Measurements from ENCODE around the gene CNIH3. TPM values are rescaled to one million over a fixed set of nuclear protein-coding genes. Genes with fewer than 3 reads are reported as not detected.

The CNIH3 gene
- total RNA-seq, 1 donor from 2014 or later = not detected

GRCh38 chr1:224779536-224779935 is 163.4 kb downstream of the CNIH3 start:
- intact Hi-C loops (cut with DNase I) = no loop called here
- Histone ChIP-seq H3K27me3 (no peaks in the 10 kb centered on the region), H3K4me1 (no peaks in the 10 kb centered on the region), H3K4me3 (no peak overlapping the region), H3K27ac (no peak overlapping the region), H3K36me3 (no peaks in the 10 kb centered on the region), H3K9me3 (no peaks in the 10 kb centered on the region)
- DNase-seq (ENCODE audit: low spot score in 2 of 2) = no peak
- TF ChIP-seq CTCF (IDR thresholded peaks at IDR 0.05) = no peak

- Histone ChIP-seq H3K27ac (no peak overlapping the region), H3K36me3 (no peaks in the 10 kb centered on the region), H3K27me3 (no peaks in the 10 kb centered on the region), H3K4me3 (no peak overlapping the region), H3K4me1 (no peaks in the 10 kb centered on the region), H3K9me3 (no peaks in the 10 kb centered on the region)
- DNase-seq (ENCODE audit: low spot score in 2 of 2) = no peak
- TF ChIP-seq CTCF (IDR thresholded peaks at IDR 0.05) = no peak
- intact Hi-C loops (cut with DNase I) = no loop called here
These were observed 164.6 kb downstream of the CNIH3 start for GRCh38 chr1:224780736-224781135.

- no peak for TF ChIP-seq CTCF (IDR thresholded peaks at IDR 0.05)
- Histone ChIP-seq H3K4me3 (no peak overlapping the region), H3K27me3 (no peaks in the 10 kb centered on the region), H3K9me3 (no peaks in the 10 kb centered on the region), H3K36me3 (no peaks in the 10 kb centered on the region), H3K27ac (no peak overlapping the region), H3K4me1 (no peaks in the 10 kb centered on the region)
- intact Hi-C loops (cut with DNase I) = no loop called here
- no peak for DNase-seq (ENCODE audit: low spot score in 2 of 2)
These were observed 165.7 kb downstream of the CNIH3 start for GRCh38 chr1:224781800-224782199.

GRCh38 chr1:224782281-224783000 is 166.3 kb downstream of the CNIH3 start:
- H3K4me3 ChIP-seq = no peak overlapping the region
- no peak for TF ChIP-seq CTCF (IDR thresholded peaks at IDR 0.05)
- no peak for DNase-seq (ENCODE audit: low spot score in 2 of 2)
- H3K9me3 ChIP-seq = no peaks in the 10 kb centered on the region
- H3K27ac ChIP-seq = no peak overlapping the region
- no peaks in the 10 kb centered on the region for H3K4me1 ChIP-seq
- H3K27me3 ChIP-seq = no peaks in the 10 kb centered on the region
- intact Hi-C loops (cut with DNase I) = no loop called here
- no peaks in the 10 kb centered on the region for H3K36me3 ChIP-seq

- H3K27me3 ChIP-seq = no peaks in the 10 kb centered on the region
- H3K4me1 ChIP-seq = no peaks in the 10 kb centered on the region
- intact Hi-C loops (cut with DNase I) = no loop called here
These were observed 167.0 kb downstream of the CNIH3 start for GRCh38 chr1:224783006-224783651.

More at GRCh38 chr1:224783006-224783651, 167.0 kb downstream of the CNIH3 start:
- Histone ChIP-seq H3K4me3 (no peak overlapping the region), H3K27ac (no peak overlapping the region), H3K36me3 (no peaks in the 10 kb centered on the region), H3K9me3 (no peaks in the 10 kb centered on the region)
- no peak for TF ChIP-seq CTCF (IDR thresholded peaks at IDR 0.05)
- no peak for DNase-seq (ENCODE audit: low spot score in 2 of 2)

Measured in ascending aorta (tissue), 2 donors.